IPS-20b (cell line): ENCODE data around the gene SNRK.
"Not testable (repeated sequence)": the region's sequence is repeated elsewhere in the genome, so short reads cannot be mapped to it uniquely, and the experiment has no call there.

Experiments used
- H3K27ac ChIP-seq: one replicate; pipeline ENCODE4 v1.5.1; 2013; ENCODE audit warnings: low read length
- H3K27me3 ChIP-seq: 2 replicates; pipeline ENCODE4 v1.6.1; 2013; ENCODE audit warnings: mild to moderate bottlenecking, low read length, inconsistent platforms; ENCODE audit not compliant: insufficient read depth
- H3K36me3 ChIP-seq: 2 replicates; pipeline ENCODE4 v1.6.1; 2013; ENCODE audit warnings: low read depth, mild to moderate bottlenecking, inconsistent platforms, low read length, moderate library complexity; ENCODE audit not compliant: insufficient read depth
- H3K4me1 ChIP-seq: 2 replicates; pipeline ENCODE4 v1.6.1; 2013; ENCODE audit warnings: mild to moderate bottlenecking, control low read depth, inconsistent platforms, low read length, moderate library complexity; ENCODE audit not compliant: insufficient read depth
- H3K4me3 ChIP-seq: 2 replicates; pipeline ENCODE4 v1.5.1; 2013; ENCODE audit warnings: mild to moderate bottlenecking, low read length, inconsistent platforms
- H3K9ac ChIP-seq: 2 replicates; pipeline ENCODE4 v1.6.1; 2013; ENCODE audit warnings: low read depth, mild to moderate bottlenecking, inconsistent platforms, low read length, moderate library complexity
- H3K9me3 ChIP-seq: 2 replicates; pipeline ENCODE4 v1.6.1; 2013; ENCODE audit warnings: mild to moderate bottlenecking, low read depth, low read length, inconsistent platforms; ENCODE audit not compliant: insufficient read depth

SNRK gene

GRCh38 chr3:43346978-43347749 is 60.8 kb downstream of the SNRK start:
- H3K36me3 ChIP-seq = peaks cover 40% of the 10 kb centered on the region
- H3K9me3 ChIP-seq = no peaks in the 10 kb centered on the region
- no peak overlapping the region for H3K27ac ChIP-seq
- H3K9ac ChIP-seq = no peak overlapping the region
- H3K27me3 ChIP-seq = peaks cover 8% of the 10 kb centered on the region; the same call in 1 of the 2 replicates
- H3K4me3 ChIP-seq = no peak overlapping the region
- H3K4me1 ChIP-seq = peaks cover 16% of the 10 kb centered on the region; the same call in 1 of the 2 replicates

GRCh38 chr3:43347774-43348173 is 61.4 kb downstream of the SNRK start:
- Histone ChIP-seq H3K4me3 (no peak overlapping the region), H3K9me3 (no peaks in the 10 kb centered on the region), H3K27ac (no peak overlapping the region), H3K27me3 (peaks cover 11% of the 10 kb centered on the region; the same call in 1 of the 2 replicates), H3K9ac (no peak overlapping the region), H3K36me3 (peaks cover 40% of the 10 kb centered on the region), H3K4me1 (peaks cover 14% of the 10 kb centered on the region; the same call in 1 of the 2 replicates)

- no peak overlapping the region for H3K9ac ChIP-seq
- no peak overlapping the region for H3K27ac ChIP-seq
- H3K4me1 ChIP-seq = peaks cover 9% of the 10 kb centered on the region; the same call in 1 of the 2 replicates
- H3K36me3 ChIP-seq = peaks cover 38% of the 10 kb centered on the region
- H3K27me3 ChIP-seq = peaks cover 11% of the 10 kb centered on the region; the same call in 1 of the 2 replicates
- H3K4me3 ChIP-seq = no peak overlapping the region
- H3K9me3 ChIP-seq = no peaks in the 10 kb centered on the region
Measured at GRCh38 chr3:43348350-43348749, 62.0 kb downstream of the SNRK start.

- H3K9ac ChIP-seq = no peak overlapping the region
- H3K4me3 ChIP-seq = no peak overlapping the region
- peaks cover 4% of the 10 kb centered on the region; the same call in 1 of the 2 replicates for H3K9me3 ChIP-seq
- H3K4me1 ChIP-seq = peaks cover 2% of the 10 kb centered on the region; the same call in 1 of the 2 replicates
- H3K36me3 ChIP-seq = peaks cover 33% of the 10 kb centered on the region
- peaks cover 15% of the 10 kb centered on the region; the same call in 1 of the 2 replicates for H3K27me3 ChIP-seq
- no peak overlapping the region for H3K27ac ChIP-seq
Measured at GRCh38 chr3:43348852-43349574, 62.7 kb downstream of the SNRK start.

- H3K27ac ChIP-seq = no peak overlapping the region
- no peaks in the 10 kb centered on the region for H3K4me1 ChIP-seq
- peaks cover 33% of the 10 kb centered on the region for H3K36me3 ChIP-seq
- H3K27me3 ChIP-seq = peaks cover 22% of the 10 kb centered on the region; the same call in 1 of the 2 replicates
- peaks cover 8% of the 10 kb centered on the region; the same call in 1 of the 2 replicates for H3K9me3 ChIP-seq
- H3K9ac ChIP-seq = no peak overlapping the region
- H3K4me3 ChIP-seq = no peak overlapping the region
Measured at GRCh38 chr3:43349716-43350115, 63.4 kb downstream of the SNRK start.

- peaks cover 31% of the 10 kb centered on the region; the same call in 1 of the 2 replicates for H3K27me3 ChIP-seq
- H3K27ac ChIP-seq = no peak overlapping the region
- peaks cover 17% of the 10 kb centered on the region for H3K36me3 ChIP-seq
- no peaks in the 10 kb centered on the region for H3K4me1 ChIP-seq
- H3K9me3 ChIP-seq = peaks cover 8% of the 10 kb centered on the region; the same call in 1 of the 2 replicates
- no peak overlapping the region for H3K4me3 ChIP-seq
- no peak overlapping the region for H3K9ac ChIP-seq
Measured at GRCh38 chr3:43353393-43353792, 67.1 kb downstream of the SNRK start.

GRCh38 chr3:43353923-43354670 is 67.8 kb downstream of the SNRK start:
- H3K9ac ChIP-seq = no peak overlapping the region
- H3K4me3 ChIP-seq = no peak overlapping the region
- no peaks in the 10 kb centered on the region for H3K4me1 ChIP-seq
- peaks cover 8% of the 10 kb centered on the region; the same call in 1 of the 2 replicates for H3K9me3 ChIP-seq
- peaks cover 10% of the 10 kb centered on the region for H3K36me3 ChIP-seq
- H3K27me3 ChIP-seq = peaks cover 31% of the 10 kb centered on the region; the same call in 1 of the 2 replicates
- H3K27ac ChIP-seq = no peak overlapping the region

- H3K36me3 ChIP-seq, H3K9ac ChIP-seq, H3K4me3 ChIP-seq, H3K9me3 ChIP-seq, H3K27ac ChIP-seq, H3K4me1 ChIP-seq: not testable (repeated sequence)
- H3K27me3 ChIP-seq = peaks cover 31% of the 10 kb centered on the region; the same call in 1 of the 2 replicates
Measured at GRCh38 chr3:43356033-43356432, 69.7 kb downstream of the SNRK start.

GRCh38 chr3:43361077-43361476 is 74.7 kb downstream of the SNRK start:
- no peak overlapping the region for H3K4me3 ChIP-seq
- no peak overlapping the region for H3K27ac ChIP-seq
- no peaks in the 10 kb centered on the region for H3K9me3 ChIP-seq
- H3K27me3 ChIP-seq = peaks cover 8% of the 10 kb centered on the region; the same call in 1 of the 2 replicates
- H3K9ac ChIP-seq = no peak overlapping the region
- peaks cover 8% of the 10 kb centered on the region; the same call in 1 of the 2 replicates for H3K4me1 ChIP-seq
- H3K36me3 ChIP-seq = no peaks in the 10 kb centered on the region; the same call in 1 of the 2 replicates

- H3K4me3 ChIP-seq = no peak overlapping the region
- no peak overlapping the region for H3K9ac ChIP-seq
- peaks cover 8% of the 10 kb centered on the region; the same call in 1 of the 2 replicates for H3K4me1 ChIP-seq
- H3K27ac ChIP-seq = no peak overlapping the region
- peaks cover 5% of the 10 kb centered on the region; the same call in 1 of the 2 replicates for H3K27me3 ChIP-seq
- H3K36me3 ChIP-seq = no peaks in the 10 kb centered on the region; the same call in 1 of the 2 replicates
- H3K9me3 ChIP-seq = no peaks in the 10 kb centered on the region
Measured at GRCh38 chr3:43362183-43362582, 75.8 kb downstream of the SNRK start.

- H3K27ac ChIP-seq = no peak overlapping the region
- H3K9ac ChIP-seq = no peak overlapping the region
- no peak overlapping the region for H3K4me3 ChIP-seq
- H3K36me3 ChIP-seq = no peaks in the 10 kb centered on the region; the same call in 1 of the 2 replicates
- H3K4me1 ChIP-seq = peaks cover 8% of the 10 kb centered on the region; the same call in 1 of the 2 replicates
- H3K9me3 ChIP-seq = no peaks in the 10 kb centered on the region
- no peaks in the 10 kb centered on the region; the same call in 1 of the 2 replicates for H3K27me3 ChIP-seq
Measured at GRCh38 chr3:43362961-43363360, 76.6 kb downstream of the SNRK start.
